ENCODE data around the gene SLC5A3.

The SLC5A3 gene

DNA sequence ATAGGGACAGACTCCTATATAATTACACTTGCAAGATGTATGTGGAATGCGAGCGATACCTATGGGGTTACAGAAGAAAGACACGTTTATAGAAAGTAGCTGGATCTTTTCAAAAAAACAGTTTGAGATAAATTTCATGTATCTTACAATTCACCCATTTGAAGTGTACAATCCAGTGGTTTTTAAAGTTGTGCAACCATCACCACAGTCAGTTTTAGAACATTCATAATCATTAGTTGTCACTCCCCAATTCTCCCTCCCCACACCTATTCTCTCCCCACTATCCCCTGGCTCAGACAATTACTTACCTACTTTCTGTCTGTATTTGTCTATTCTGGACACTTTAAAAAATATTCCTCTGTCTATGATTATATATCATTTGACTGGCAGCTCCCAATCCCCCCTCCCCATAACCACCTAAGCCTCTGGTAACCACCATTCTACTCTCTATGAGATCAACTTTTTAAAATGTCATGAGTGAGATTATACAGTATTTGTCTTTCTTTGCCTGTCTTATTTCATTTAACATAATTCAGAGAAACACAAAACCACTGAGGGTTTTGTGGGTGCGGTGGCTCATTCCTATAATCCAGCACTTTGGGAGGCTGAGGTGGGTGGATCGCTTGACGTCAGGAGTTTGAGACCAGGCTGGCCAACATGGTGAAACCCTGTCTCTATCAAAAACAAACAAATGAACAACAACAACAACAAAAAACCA lies 39.1 kb downstream of the SLC5A3 start:
- no peak for DNase-seq (ENCODE audit: low read depth in 1 of 2, low spot score in 1 of 2)
- Histone ChIP-seq H3K27me3 (ENCODE audit: insufficient read depth, poor library complexity, severe bottlenecking) (no peaks in the 10 kb centered on the region), H3K4me3 (replicated peaks; ENCODE audit: insufficient read depth, low read length) (no peak overlapping the region), H3K27ac (replicated peaks) (no peak overlapping the region)
- TF ChIP-seq CTCF (IDR thresholded peaks at IDR 0.05; ENCODE audit: insufficient read depth, low read length), result no peak
- TF ChIP-seq SPI1 (IDR thresholded peaks at IDR 0.05; ENCODE audit: borderline replicate concordance, low read depth), result no peak
- no peak for TF ChIP-seq POLR2AphosphoS5 (IDR thresholded peaks at IDR 0.05; ENCODE audit: low read depth)
- no peak for TF ChIP-seq REST (IDR thresholded peaks at IDR 0.05; ENCODE audit: insufficient replicate concordance, low read depth)
- no peak for TF ChIP-seq GABPA (IDR thresholded peaks at IDR 0.05; ENCODE audit: low read depth)

- DNase-seq (ENCODE audit: low read depth in 1 of 2, low spot score in 1 of 2), result no peak
- Histone ChIP-seq H3K27ac (replicated peaks) (no peak overlapping the region), H3K27me3 (ENCODE audit: insufficient read depth, poor library complexity, severe bottlenecking) (no peaks in the 10 kb centered on the region), H3K4me3 (replicated peaks; ENCODE audit: insufficient read depth, low read length) (no peak overlapping the region)
- TF ChIP-seq REST (IDR thresholded peaks at IDR 0.05; ENCODE audit: insufficient replicate concordance, low read depth), result no peak
- no peak for TF ChIP-seq GABPA (IDR thresholded peaks at IDR 0.05; ENCODE audit: low read depth)
Observed at GRCh38 chr21:34113842-34114241, 40.5 kb downstream of the SLC5A3 start.

- no peak for DNase-seq (ENCODE audit: low read depth in 1 of 2, low spot score in 1 of 2)
- Histone ChIP-seq H3K27ac (replicated peaks) (no peak overlapping the region), H3K4me3 (replicated peaks; ENCODE audit: insufficient read depth, low read length) (no peak overlapping the region), H3K27me3 (ENCODE audit: insufficient read depth, poor library complexity, severe bottlenecking) (no peaks in the 10 kb centered on the region)
- TF ChIP-seq SPI1 (IDR thresholded peaks at IDR 0.05; ENCODE audit: borderline replicate concordance, low read depth) (no peak), CTCF (IDR thresholded peaks at IDR 0.05; ENCODE audit: insufficient read depth, low read length) (no peak), REST (IDR thresholded peaks at IDR 0.05; ENCODE audit: insufficient replicate concordance, low read depth) (no peak), POLR2AphosphoS5 (IDR thresholded peaks at IDR 0.05; ENCODE audit: low read depth) (no peak), GABPA (IDR thresholded peaks at IDR 0.05; ENCODE audit: low read depth) (no peak)
Observed at GRCh38 chr21:34115160-34115559, 41.8 kb downstream of the SLC5A3 start.
